Spleen (tissue), 13 donors: ENCODE data around the gene IL18RAP. TPM values are rescaled to one million over a fixed set of nuclear protein-coding genes. Genes with fewer than 3 reads are reported as not detected.

Source experiments
- DNase-seq: peaks from one replicate; pipeline ENCODE4 v3.0.0-alpha.2; 2020
- H3K27ac ChIP-seq, 8 donors: fragments of 200-600 bp; sonication (generic) in 7 of 8; 1 replicate in 4 of 8; 2 replicates in 4 of 8; pipeline versions ENCODE4 v1.5.0 to v1.8.0; 2016 to 2021; ENCODE audit warnings: inconsistent platforms in 4 of 8, mild to moderate bottlenecking in 4 of 8, moderate library complexity in 1 of 8
- H3K27me3 ChIP-seq, 7 donors: fragments of 200-600 bp; sonication (generic) in 6 of 7; replicated peaks in 1 of 7; 1 replicate in 4 of 7; 2 replicates in 3 of 7; pipeline versions ENCODE4 v1.5.0 to v1.8.0; 2016 to 2021; ENCODE audit warnings: inconsistent platforms in 3 of 7, mild to moderate bottlenecking in 1 of 7
- H3K36me3 ChIP-seq, 6 donors: fragments of 200-600 bp; sonication (generic) in 5 of 6; 1 replicate in 4 of 6; 2 replicates in 2 of 6; pipeline versions ENCODE4 v1.5.0 to v1.8.0; 2016 to 2021; ENCODE audit warnings: inconsistent platforms in 2 of 6
- H3K4me1 ChIP-seq, 6 donors: fragments of 200-600 bp; sonication (generic) in 5 of 6; 1 replicate in 3 of 6; 2 replicates in 3 of 6; pipeline versions ENCODE4 v1.5.0 to v1.8.0; 2016 to 2021; ENCODE audit warnings: inconsistent platforms in 3 of 6
- H3K4me3 ChIP-seq, 8 donors: fragments of 200-600 bp; sonication (generic) in 7 of 8; 1 replicate in 4 of 8; 2 replicates in 4 of 8; pipeline versions ENCODE4 v1.5.0 to v1.8.0; 2016 to 2021; ENCODE audit warnings: inconsistent platforms in 4 of 8, mild to moderate bottlenecking in 4 of 8, moderate library complexity in 2 of 8
- H3K9me3 ChIP-seq, 8 donors: fragments of 200-600 bp; sonication (generic) in 7 of 8; 1 replicate in 4 of 8; 2 replicates in 4 of 8; pipeline versions ENCODE4 v1.5.0 to v1.8.0; 2016 to 2021; ENCODE audit warnings: inconsistent platforms in 4 of 8
- POLR2A ChIP-seq, 3 donors: fragments of 450-650 bp; IDR thresholded peaks; one replicate each; pipeline ENCODE4 v1.5.1; 2017; ENCODE audit warnings: antibody characterized with exemption in 3 of 3, mild to moderate bottlenecking in 1 of 3
- POLR2AphosphoS5 ChIP-seq, 3 donors: sonication (generic); formaldehyde crosslinking; IDR thresholded peaks; one replicate each; pipeline ENCODE4 v1.5.1; 2017; ENCODE audit warnings: antibody characterized with exemption in 3 of 3
- WGBS, 5 donors: extraction: QIAGEN DNeasy Blood & Tissue Kit in 3 of 5; methylation state at CpG; one replicate each; pipeline versions ENCODE4 v1.1.5 to v1.1.7; 2013 to 2018; 5-methylcytosine and 5-hydroxymethylcytosine counted together
- intact Hi-C: fragments of 100-400 bp; cut with DNase I; formaldehyde crosslinking; loops from one replicate; pipeline ENCODE4 v1.15.0; 2023; ENCODE audit warnings: low total_unique reads
- long read RNA-seq, 2 donors: transcript quantifications; one replicate each; lab custom pipeline, GENCODE V29; 2026
- polyA plus RNA-seq, 3 donors: library from polyadenylated mRNA; stranded (reverse); fragments of 200-250 nt; gene quantifications; one replicate each; pipeline ENCODE4 v1.2.1, GENCODE V29; 2013
- total RNA-seq, 7 donors: library from RNA; depleted of rRNA in 3 of 7; stranded (reverse); fragments of >200 nt in 3 of 7; fragmentation: NEBNext Ultra II Directional in 4 of 7; extraction: Animal tissue kit (Norgen Biotek cat#: 25700) in 4 of 7; gene quantifications; one replicate each; pipeline versions ENCODE4 v1.1.0 to v1.2.1, GENCODE V29; 2016 to 2021
- TF ChIP-seq, protein P1 (sequence below), 11 experiments: fragments of 200-600 bp in 7 of 11; fragments of 450-650 bp in 4 of 11; sonication (generic) in 4 of 11; IDR thresholded peaks in 8 of 11; conservative IDR thresholded peaks in 3 of 11; 1 replicate in 7 of 11; 2 replicates in 4 of 11; pipeline versions ENCODE4 v1.4.0 to v1.8.0; 2016 to 2021; ENCODE audit warnings: antibody characterized with exemption in 11 of 11, inconsistent platforms in 4 of 11, mild to moderate bottlenecking in 1 of 11
- donor health status: healthy with polysubstance abuse.
- donor health status: DM: no; HTN: no; CAD: no; lungs with moderate emphysema.
- donor health status: DM: no; HTN: no; CAD: no.
- donor health status: Bipolar disorder and iron deficiency.
- donor health status: healthy.
- donor health status: DM: no; HTN: no; CAD: no.
- donor health status: DM: yes; HTN: yes; CAD: no.

Gene IL18RAP, protein sequence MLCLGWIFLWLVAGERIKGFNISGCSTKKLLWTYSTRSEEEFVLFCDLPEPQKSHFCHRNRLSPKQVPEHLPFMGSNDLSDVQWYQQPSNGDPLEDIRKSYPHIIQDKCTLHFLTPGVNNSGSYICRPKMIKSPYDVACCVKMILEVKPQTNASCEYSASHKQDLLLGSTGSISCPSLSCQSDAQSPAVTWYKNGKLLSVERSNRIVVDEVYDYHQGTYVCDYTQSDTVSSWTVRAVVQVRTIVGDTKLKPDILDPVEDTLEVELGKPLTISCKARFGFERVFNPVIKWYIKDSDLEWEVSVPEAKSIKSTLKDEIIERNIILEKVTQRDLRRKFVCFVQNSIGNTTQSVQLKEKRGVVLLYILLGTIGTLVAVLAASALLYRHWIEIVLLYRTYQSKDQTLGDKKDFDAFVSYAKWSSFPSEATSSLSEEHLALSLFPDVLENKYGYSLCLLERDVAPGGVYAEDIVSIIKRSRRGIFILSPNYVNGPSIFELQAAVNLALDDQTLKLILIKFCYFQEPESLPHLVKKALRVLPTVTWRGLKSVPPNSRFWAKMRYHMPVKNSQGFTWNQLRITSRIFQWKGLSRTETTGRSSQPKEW
- total RNA-seq (100 to 1,000 TPM in 2 of 7 donors, 10 to 100 TPM in 5; 15.5 to 145 (median 35.4) TPM), polyA plus RNA-seq (1 to 10 TPM; 1.5 to 8.0 (median 4.8) TPM)
- long read RNA-seq, donor 1 = 0 reads
- long read RNA-seq, donor 2 = 0 reads

GRCh38 chr2:102422910-102423309 lies at the start of gene IL18RAP:
Gene IL18RAP (plus strand): TSS chr2:102423160. CDS start chr2:102423278, 118 bp downstream.
- intact Hi-C loops = no loop called here
- TF ChIP-seq POLR2A (IDR thresholded peaks at IDR 0.05) (no peak), POLR2AphosphoS5 (IDR thresholded peaks at IDR 0.05) (peak in 1 of 3 donors; percentile 62)
- no peak for DNase-seq
- Histone ChIP-seq H3K27me3 (no peaks in the 10 kb centered on the region), H3K27ac (peak within 1 kb of the TSS in 7 of 8 donors; percentile 51 to 90 (median 81)), H3K4me3 (peak within 1 kb of the TSS in 3 of 8 donors; percentile 1 to 55 (median 18)), H3K36me3 (no peaks in the 10 kb centered on the region), H3K4me1 (peaks cover 0 to 73% (median 29%) of the 10 kb centered on the region in 6 donors), H3K9me3 (no peaks in the 10 kb centered on the region)
- WGBS, 5 donors = 37 to 65% (median 50%) methylated on average over 3 of the region's 3 CpGs

- Histone ChIP-seq H3K9me3 (peaks cover 0 to 4% (median 0%) of the 10 kb centered on the region in 8 donors), H3K4me3 (no peak overlapping the region), H3K27ac (no peak overlapping the region), H3K4me1 (no peaks in the 10 kb centered on the region), H3K27me3 (no peaks in the 10 kb centered on the region), H3K36me3 (peaks cover 0 to 87% (median 0%) of the 10 kb centered on the region in 6 donors)
- TF ChIP-seq, protein P1, sequence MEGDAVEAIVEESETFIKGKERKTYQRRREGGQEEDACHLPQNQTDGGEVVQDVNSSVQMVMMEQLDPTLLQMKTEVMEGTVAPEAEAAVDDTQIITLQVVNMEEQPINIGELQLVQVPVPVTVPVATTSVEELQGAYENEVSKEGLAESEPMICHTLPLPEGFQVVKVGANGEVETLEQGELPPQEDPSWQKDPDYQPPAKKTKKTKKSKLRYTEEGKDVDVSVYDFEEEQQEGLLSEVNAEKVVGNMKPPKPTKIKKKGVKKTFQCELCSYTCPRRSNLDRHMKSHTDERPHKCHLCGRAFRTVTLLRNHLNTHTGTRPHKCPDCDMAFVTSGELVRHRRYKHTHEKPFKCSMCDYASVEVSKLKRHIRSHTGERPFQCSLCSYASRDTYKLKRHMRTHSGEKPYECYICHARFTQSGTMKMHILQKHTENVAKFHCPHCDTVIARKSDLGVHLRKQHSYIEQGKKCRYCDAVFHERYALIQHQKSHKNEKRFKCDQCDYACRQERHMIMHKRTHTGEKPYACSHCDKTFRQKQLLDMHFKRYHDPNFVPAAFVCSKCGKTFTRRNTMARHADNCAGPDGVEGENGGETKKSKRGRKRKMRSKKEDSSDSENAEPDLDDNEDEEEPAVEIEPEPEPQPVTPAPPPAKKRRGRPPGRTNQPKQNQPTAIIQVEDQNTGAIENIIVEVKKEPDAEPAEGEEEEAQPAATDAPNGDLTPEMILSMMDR (IDR thresholded peaks at IDR 0.05 in 8 of 11, conservative IDR thresholded peaks at IDR 0.05 in 3 of 11) = no peak
- TF ChIP-seq POLR2AphosphoS5 (IDR thresholded peaks at IDR 0.05) (no peak), POLR2A (IDR thresholded peaks at IDR 0.05) (no peak)
- WGBS, 5 donors = 87 to 93% (median 90%) methylated on average over 1 of the region's 1 CpG
- intact Hi-C loops = no loop called here
- DNase-seq = no peak
These were observed 46.8 kb upstream of the IL18RAP start for GRCh38 chr2:102376052-102376591.

DNA sequence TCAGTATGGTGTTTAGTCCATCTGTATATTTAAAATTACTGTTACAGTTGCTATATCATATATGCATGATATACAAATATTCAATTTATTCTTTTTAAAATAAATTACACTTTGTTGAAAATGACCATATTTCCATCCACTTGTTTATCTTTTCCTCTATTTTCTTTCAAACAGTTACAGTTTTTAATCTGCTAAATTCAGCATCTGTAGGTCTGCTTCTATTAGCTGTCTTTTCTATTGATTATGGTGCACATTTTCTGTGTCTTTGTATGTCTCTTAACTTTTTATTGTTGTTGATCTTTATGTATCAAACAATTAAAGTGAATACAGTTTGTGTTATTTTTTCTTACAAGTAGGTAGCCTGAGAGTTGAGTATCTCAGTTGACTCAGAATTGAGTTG lies 39.2 kb upstream of the IL18RAP start:
- no peak for TF ChIP-seq POLR2A (IDR thresholded peaks at IDR 0.05)
- TF ChIP-seq, protein P1 (IDR thresholded peaks at IDR 0.05 in 8 of 11, conservative IDR thresholded peaks at IDR 0.05 in 3 of 11) = no peak
- no peak for TF ChIP-seq POLR2AphosphoS5 (IDR thresholded peaks at IDR 0.05)
- no peak overlapping the region for H3K4me3 ChIP-seq
- DNase-seq = no peak
- no peak overlapping the region for H3K27ac ChIP-seq
- H3K4me1 ChIP-seq = no peaks in the 10 kb centered on the region
- no peaks in the 10 kb centered on the region for H3K27me3 ChIP-seq
- H3K9me3 ChIP-seq = peaks cover 8 to 39% (median 35%) of the 10 kb centered on the region in 8 donors
- H3K36me3 ChIP-seq = peaks cover 0 to 90% (median 7%) of the 10 kb centered on the region in 6 donors
- intact Hi-C loops = no loop called here

DNA sequence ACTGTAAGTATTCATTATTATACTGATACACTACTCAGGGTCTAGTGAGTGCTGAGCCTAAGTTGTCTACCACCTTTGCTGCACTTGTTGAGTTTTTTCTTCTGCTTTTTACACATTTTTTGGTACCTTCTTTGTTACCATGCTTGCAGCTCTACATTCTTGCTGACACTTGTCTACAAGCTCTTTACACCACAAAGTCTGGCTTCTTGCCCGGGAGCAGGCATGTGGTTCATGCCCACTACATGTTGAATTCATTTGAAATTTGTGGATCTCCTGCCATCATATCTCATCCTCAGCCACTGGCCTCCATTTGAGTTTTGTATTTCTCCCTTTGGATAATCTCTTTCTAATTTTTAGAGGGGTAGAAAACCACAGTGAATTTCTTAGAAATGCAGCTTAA lies 37.4 kb upstream of the IL18RAP start:
- Histone ChIP-seq H3K4me1 (no peaks in the 10 kb centered on the region), H3K4me3 (no peak overlapping the region), H3K9me3 (peaks cover 8 to 39% (median 35%) of the 10 kb centered on the region in 8 donors), H3K36me3 (peaks cover 0 to 96% (median 7%) of the 10 kb centered on the region in 6 donors), H3K27me3 (no peaks in the 10 kb centered on the region), H3K27ac (no peak overlapping the region)
- intact Hi-C loops = no loop called here
- 82 to 98% (median 88%) methylated on average over 1 of the region's 1 CpG for WGBS, 5 donors
- TF ChIP-seq POLR2AphosphoS5 (IDR thresholded peaks at IDR 0.05) = no peak
- TF ChIP-seq, protein P1 (IDR thresholded peaks at IDR 0.05 in 8 of 11, conservative IDR thresholded peaks at IDR 0.05 in 3 of 11) = no peak
- TF ChIP-seq POLR2A (IDR thresholded peaks at IDR 0.05) = no peak
- no peak for DNase-seq
